CD4-positive, alpha-beta T cell (primary cell): ENCODE data around the gene HTR3C. TPM values are rescaled to one million over a fixed set of nuclear protein-coding genes. Genes with fewer than 3 reads are reported as not detected.
"Not testable (repeated sequence)": the region's sequence is repeated elsewhere in the genome, so short reads cannot be mapped to it uniquely, and the experiment has no call there.

ENCODE experiments used
- ATAC-seq: fragments of 200-7000 bp; cut with Tn5 transposase; one replicate; pipeline ENCODE4 v1.10.0; 2022; ENCODE audit warnings: mild to moderate bottlenecking; ENCODE audit not compliant: poor library complexity
- CTCF ChIA-PET: fragments of 350-600 bp; sonication (Branson Sonifier 250); formaldehyde crosslinking; loops from one replicate; lab custom pipeline; 2021; ENCODE audit warnings: antibody characterized with exemption, inconsistent platforms; lab: Charles Lee
- POLR2A ChIA-PET: fragments of 350-600 bp; sonication (Branson Sonifier 250); formaldehyde crosslinking; loops from one replicate; lab custom pipeline; 2021; ENCODE audit warnings: antibody characterized with exemption, inconsistent platforms; lab: Charles Lee
- DNase-seq, 14 experiments: peaks; one replicate each; pipeline ENCODE4 v3.0.0-alpha.2; 2013 to 2020; ENCODE audit warnings: mixed read lengths in 2 of 14
- H3K27ac ChIP-seq, 2 donors: one replicate each; pipeline versions ENCODE4 v1.5.1 to v1.7.0; 2013; ENCODE audit warnings: low read length in 2 of 2, low read depth in 1 of 2, mild to moderate bottlenecking in 1 of 2
- H3K27me3 ChIP-seq, 2 experiments: 1 replicate in 1 of 2; 2 replicates in 1 of 2; pipeline versions ENCODE4 v1.6.1 to v1.7.0; 2013; ENCODE audit warnings: low read length in 2 of 2, control low read depth in 1 of 2, mild to moderate bottlenecking in 1 of 2, moderate library complexity in 1 of 2; ENCODE audit not compliant: insufficient read depth in 2 of 2, control insufficient read depth in 1 of 2
- H3K36me3 ChIP-seq: one replicate; pipeline ENCODE4 v1.6.1; 2013; ENCODE audit warnings: low read length, control low read depth; ENCODE audit not compliant: insufficient read depth
- H3K4me1 ChIP-seq: one replicate; pipeline ENCODE4 v1.6.1; 2013; ENCODE audit warnings: low read length, control low read depth; ENCODE audit not compliant: insufficient read depth
- H3K4me3 ChIP-seq: one replicate; pipeline ENCODE4 v1.5.1; 2013; ENCODE audit warnings: mild to moderate bottlenecking, low read length, moderate library complexity
- H3K9me3 ChIP-seq, 2 experiments: 1 replicate in 1 of 2; 2 replicates in 1 of 2; pipeline versions ENCODE4 v1.6.1 to v1.7.0; 2013; ENCODE audit warnings: low read length in 2 of 2, mild to moderate bottlenecking in 2 of 2, control low read depth in 1 of 2, moderate library complexity in 1 of 2; ENCODE audit not compliant: control insufficient read depth in 1 of 2, insufficient read depth in 1 of 2
- H3K27ac Mint-ChIP-seq: one replicate; pipeline ENCODE4 v1.8.0; 2020; ENCODE audit warnings: mixed read lengths
- H3K27me3 Mint-ChIP-seq: one replicate; pipeline ENCODE4 v1.8.0; 2021; ENCODE audit warnings: mixed read lengths
- H3K36me3 Mint-ChIP-seq: one replicate; pipeline ENCODE4 v1.8.0; 2021; ENCODE audit warnings: low read depth, mixed read lengths
- H3K4me1 Mint-ChIP-seq: one replicate; pipeline ENCODE4 v1.8.0; 2021; ENCODE audit warnings: low read depth, mixed read lengths
- H3K4me3 Mint-ChIP-seq: one replicate; pipeline ENCODE4 v1.8.0; 2020; ENCODE audit warnings: mild to moderate bottlenecking, mixed read lengths
- H3K9me3 Mint-ChIP-seq: one replicate; pipeline ENCODE4 v1.8.0; 2020; ENCODE audit warnings: mixed read lengths
- intact Hi-C, 2 experiments: fragments of 100-400 bp; cut with DNase I in 1 of 2; cut with micrococcal nuclease in 1 of 2; formaldehyde crosslinking; loops; one replicate each; pipeline versions ENCODE4 v1.15.1 to v1.9.0; 2023 to 2025; cut with DNase I, micrococcal nuclease
- total RNA-seq, 174 experiments: library from RNA in 2 of 174; stranded (reverse) in 2 of 174; gene quantifications; one replicate each; pipeline ENCODE4 v1.2.3 and lab custom pipeline; 2021 to 2026
- TF ChIP-seq, protein P1 (sequence below): fragments of 200-600 bp; IDR thresholded peaks from one replicate; pipeline ENCODE4 v1.8.0; 2022; ENCODE audit warnings: antibody characterized with exemption, mild to moderate bottlenecking

HTR3C gene
- total RNA-seq, 2 experiments from 2014 or later: not detected

- Mint-ChIP-seq H3K36me3 (peaks cover 15% of the 10 kb centered on the region), H3K4me1 (peaks cover 26% of the 10 kb centered on the region), H3K27me3 (peaks cover 9% of the 10 kb centered on the region), H3K9me3 (no peaks in the 10 kb centered on the region), H3K4me3 (peak overlapping the region; percentile 100), H3K27ac (peak overlapping the region; percentile 66)
- ChIA-PET CTCF (interaction anchor here (0.8 to 1.9 kb wide), 3 partner anchors 123 to 231 kb away, joined by 3 to 5 read pairs (median 3); partner anchors contain the start of genes EEF1AKMT4 and PARL), POLR2A (interaction anchor here (0.7 to 1.5 kb wide), 2 partner anchors 28 to 117 kb away, joined by 3 to 8 read pairs; partner anchors contain the start of gene EIF2B5)
- Histone ChIP-seq H3K27me3 (peaks cover 0 to 3% of the 10 kb centered on the region in 2 experiments), H3K36me3 (no peaks in the 10 kb centered on the region), H3K9me3 (no peaks in the 10 kb centered on the region), H3K27ac (no peak overlapping the region), H3K4me1 (peaks cover 16% of the 10 kb centered on the region), H3K4me3 (peak overlapping the region; percentile 96)
- no peak for DNase-seq
- no peak for ATAC-seq
- TF ChIP-seq, protein P1, sequence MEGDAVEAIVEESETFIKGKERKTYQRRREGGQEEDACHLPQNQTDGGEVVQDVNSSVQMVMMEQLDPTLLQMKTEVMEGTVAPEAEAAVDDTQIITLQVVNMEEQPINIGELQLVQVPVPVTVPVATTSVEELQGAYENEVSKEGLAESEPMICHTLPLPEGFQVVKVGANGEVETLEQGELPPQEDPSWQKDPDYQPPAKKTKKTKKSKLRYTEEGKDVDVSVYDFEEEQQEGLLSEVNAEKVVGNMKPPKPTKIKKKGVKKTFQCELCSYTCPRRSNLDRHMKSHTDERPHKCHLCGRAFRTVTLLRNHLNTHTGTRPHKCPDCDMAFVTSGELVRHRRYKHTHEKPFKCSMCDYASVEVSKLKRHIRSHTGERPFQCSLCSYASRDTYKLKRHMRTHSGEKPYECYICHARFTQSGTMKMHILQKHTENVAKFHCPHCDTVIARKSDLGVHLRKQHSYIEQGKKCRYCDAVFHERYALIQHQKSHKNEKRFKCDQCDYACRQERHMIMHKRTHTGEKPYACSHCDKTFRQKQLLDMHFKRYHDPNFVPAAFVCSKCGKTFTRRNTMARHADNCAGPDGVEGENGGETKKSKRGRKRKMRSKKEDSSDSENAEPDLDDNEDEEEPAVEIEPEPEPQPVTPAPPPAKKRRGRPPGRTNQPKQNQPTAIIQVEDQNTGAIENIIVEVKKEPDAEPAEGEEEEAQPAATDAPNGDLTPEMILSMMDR: no peak
- intact Hi-C loops: loop anchor here in 1 of 2 experiments (5.0 to 10.0 kb wide), 5 partner anchors 119 to 1566 kb away; partner anchors contain the start of genes ABCF3, EIF2B5, PSMD2 and SENP2
These were observed 34.3 kb upstream of the HTR3C start for GRCh38 chr3:184018424-184018973.

GRCh38 chr3:184022323-184022722 lies 30.5 kb upstream of the HTR3C start:
- TF ChIP-seq, protein P1: no peak
- no peak for ATAC-seq
- H3K4me3 ChIP-seq: no peak overlapping the region
- H3K4me1 ChIP-seq: peaks cover 7% of the 10 kb centered on the region
- H3K27me3 Mint-ChIP-seq: peaks cover 9% of the 10 kb centered on the region
- ChIA-PET POLR2A (no interaction called here), CTCF (no interaction called here)
- H3K4me3 Mint-ChIP-seq: no peak overlapping the region
- peaks cover 10% of the 10 kb centered on the region for H3K36me3 Mint-ChIP-seq
- H3K36me3 ChIP-seq: no peaks in the 10 kb centered on the region
- peaks cover 0 to 3% of the 10 kb centered on the region in 2 experiments for H3K27me3 ChIP-seq
- intact Hi-C loops: loop anchor here in 1 of 2 experiments (5.0 kb wide), 1 partner anchor 230 kb away; no protein-coding TSS in a partner anchor
- H3K27ac Mint-ChIP-seq: no peak overlapping the region
- peaks cover 11% of the 10 kb centered on the region for H3K4me1 Mint-ChIP-seq
- H3K9me3 ChIP-seq: no peaks in the 10 kb centered on the region
- H3K27ac ChIP-seq: no peak overlapping the region
- DNase-seq: peak in 1 of 14 experiments; percentile 11
- no peaks in the 10 kb centered on the region for H3K9me3 Mint-ChIP-seq

GRCh38 chr3:184025256-184025655 lies 27.6 kb upstream of the HTR3C start:
- CTCF ChIA-PET: not testable (repeated sequence)
- POLR2A ChIA-PET: interaction anchor here (0.7 kb wide), 1 partner anchor 109 kb away, joined by 3 read pairs; no protein-coding TSS in a partner anchor

GRCh38 chr3:184028275-184028890 lies 24.5 kb upstream of the HTR3C start:
- ATAC-seq, H3K36me3 Mint-ChIP-seq, POLR2A ChIA-PET: not testable (repeated sequence)

More at GRCh38 chr3:184025256-184025655, 27.6 kb upstream of the HTR3C start:
- H3K4me1 ChIP-seq, H3K9me3 Mint-ChIP-seq, H3K4me3 Mint-ChIP-seq, DNase-seq, H3K4me1 Mint-ChIP-seq, H3K4me3 ChIP-seq, H3K36me3 Mint-ChIP-seq, H3K36me3 ChIP-seq, H3K27me3 ChIP-seq, H3K27ac ChIP-seq, H3K9me3 ChIP-seq, ATAC-seq, H3K27ac Mint-ChIP-seq, H3K27me3 Mint-ChIP-seq, intact Hi-C loops: not testable (repeated sequence)

More at GRCh38 chr3:184028275-184028890, 24.5 kb upstream of the HTR3C start:
- H3K36me3 ChIP-seq, H3K4me1 Mint-ChIP-seq, H3K4me3 ChIP-seq, H3K4me3 Mint-ChIP-seq, H3K27ac Mint-ChIP-seq, H3K9me3 ChIP-seq, CTCF ChIA-PET, H3K9me3 Mint-ChIP-seq, DNase-seq, H3K4me1 ChIP-seq, H3K27ac ChIP-seq, intact Hi-C loops, H3K27me3 ChIP-seq, H3K27me3 Mint-ChIP-seq: not testable (repeated sequence)
